SK-N-MC (cell line): Measurements from ENCODE around the gene PDPK1.

Experiments
- EZH2 ChIP-seq: fragments of 200-600 bp; sonication (generic); IDR thresholded peaks from one replicate; pipeline ENCODE4 v1.6.1; 2017; ENCODE audit warnings: antibody characterized with exemption
- POLR2AphosphoS5 ChIP-seq: IDR thresholded peaks from 2 replicates; pipeline ENCODE4 v1.6.1; 2012; ENCODE audit warnings: mild to moderate bottlenecking, low read depth, low read length, borderline replicate concordance

- TF ChIP-seq EZH2 (no peak), POLR2AphosphoS5 (no peak)
Measured at GRCh38 chr16:2508722-2509400, 29.0 kb upstream of the PDPK1 start.
